GM12878 (cell line): Measurements from ENCODE around the gene SNN. TPM values are rescaled to one million over a fixed set of nuclear protein-coding genes. Genes with fewer than 3 reads are reported as not detected.

Source experiments
- ATF3 ChIP-seq: IDR thresholded peaks from 2 replicates; pipeline ENCODE4 v1.6.1; 2011; ENCODE audit warnings: low read depth, mild to moderate bottlenecking, low read length, moderate library complexity, borderline replicate concordance; ENCODE audit errors: extremely low read depth
- BMI1 ChIP-seq: fragments of 450-650 bp; IDR thresholded peaks from 2 replicates; pipeline ENCODE4 v1.6.1; 2016; ENCODE audit warnings: mild to moderate bottlenecking, moderate library complexity, borderline replicate concordance
- CEBPZ ChIP-seq: fragments of 150-350 bp; IDR thresholded peaks from 2 replicates; pipeline ENCODE4 v1.6.1; 2016; ENCODE audit warnings: low read depth, low read length
- CREB1 ChIP-seq: IDR thresholded peaks from 2 replicates; pipeline ENCODE4 v1.6.1; 2012; ENCODE audit warnings: low read depth, mild to moderate bottlenecking, inconsistent platforms
- DPF2 ChIP-seq: fragments of 450-650 bp; IDR thresholded peaks from 2 replicates; pipeline ENCODE4 v1.6.1; 2017; ENCODE audit warnings: mild to moderate bottlenecking
- EGR1 ChIP-seq, 2 experiments: IDR thresholded peaks; 1 replicate in 1 of 2; 2 replicates in 1 of 2; pipeline ENCODE4 v1.6.1; 2011 to 2012; ENCODE audit warnings: low read depth in 2 of 2, low read length in 2 of 2, borderline replicate concordance in 1 of 2, mild to moderate bottlenecking in 1 of 2, moderate library complexity in 1 of 2
- FOXK2 ChIP-seq: fragments of 450-650 bp; IDR thresholded peaks from 2 replicates; pipeline ENCODE4 v1.6.1; 2017; ENCODE audit warnings: mild to moderate bottlenecking, moderate library complexity
- GATAD2B ChIP-seq: fragments of 450-650 bp; conservative IDR thresholded peaks from 2 replicates; pipeline ENCODE4 v1.6.1; 2017; ENCODE audit warnings: low read depth, mild to moderate bottlenecking, moderate library complexity
- HCFC1 ChIP-seq: fragments of 150-350 bp; IDR thresholded peaks from 2 replicates; pipeline ENCODE4 v1.6.1; 2014; ENCODE audit warnings: low read length
- IRF4 ChIP-seq: IDR thresholded peaks from 2 replicates; pipeline ENCODE4 v1.6.1; 2011; ENCODE audit warnings: low read depth, low read length
- MTA3 ChIP-seq: IDR thresholded peaks from 2 replicates; pipeline ENCODE4 v1.6.1; 2012; ENCODE audit warnings: low read length, inconsistent platforms, borderline replicate concordance
- MYB ChIP-seq: fragments of 150-350 bp; IDR thresholded peaks from 2 replicates; pipeline ENCODE4 v1.6.1; 2014; ENCODE audit warnings: mild to moderate bottlenecking, low read depth, low read length, borderline replicate concordance
- NKRF ChIP-seq: fragments of 450-650 bp; conservative IDR thresholded peaks from 2 replicates; pipeline ENCODE4 v1.6.1; 2017; ENCODE audit warnings: mild to moderate bottlenecking, moderate library complexity
- NR2C2 ChIP-seq: IDR thresholded peaks from 2 replicates; pipeline ENCODE4 v1.6.1; 2011; ENCODE audit warnings: borderline replicate concordance, low read depth; ENCODE audit not compliant: control insufficient read depth, insufficient read length
- RELB ChIP-seq: fragments of 450-650 bp; IDR thresholded peaks from 2 replicates; pipeline ENCODE4 v1.6.1; 2017; ENCODE audit warnings: low read depth, mild to moderate bottlenecking, moderate library complexity
- REST ChIP-seq: IDR thresholded peaks from 2 replicates; pipeline ENCODE4 v1.6.1; 2012; ENCODE audit warnings: mild to moderate bottlenecking, low read depth, low read length
- SIX5 ChIP-seq: IDR thresholded peaks from 2 replicates; pipeline ENCODE4 v1.6.1; 2011; ENCODE audit warnings: mild to moderate bottlenecking, low read depth, low read length, moderate library complexity; ENCODE audit not compliant: severe bottlenecking
- SMARCA5 ChIP-seq: fragments of 450-650 bp; IDR thresholded peaks from 2 replicates; pipeline ENCODE4 v1.6.1; 2017; ENCODE audit warnings: mild to moderate bottlenecking
- SREBF1 ChIP-seq: IDR thresholded peaks from 2 replicates; pipeline ENCODE4 v1.6.1; 2012; ENCODE audit warnings: mild to moderate bottlenecking, low read length
- TBL1XR1 ChIP-seq: IDR thresholded peaks from 2 replicates; pipeline ENCODE4 v1.6.1; 2012; ENCODE audit warnings: low read depth, low read length, improper control_type of control experiment
- ZZZ3 ChIP-seq: IDR thresholded peaks from 2 replicates; pipeline ENCODE4 v1.6.1; 2011; ENCODE audit warnings: low read depth; ENCODE audit not compliant: control insufficient read depth, insufficient read length
- polyA plus RNA-seq, 11 experiments: library from polyadenylated mRNA; depleted of rRNA in 4 of 11; unstranded in 6 of 11; stranded (reverse) in 5 of 11; fragments of >200 nt; fragmentation: Nextera tagmentation in 4 of 11; fragmentation: Illumina TruSeq in 1 of 11; extraction: Ambion mirVana in 4 of 11; extraction: Trizol in 1 of 11; gene quantifications; 1 replicate in 1 of 11; 2 replicates in 10 of 11; pipeline versions ENCODE4 v1.2.1 to v1.2.3, GENCODE V29; 2011 to 2016; ENCODE audit warnings: inconsistent platforms in 2 of 11, missing spikeins in 2 of 11, low read depth in 1 of 11
- total RNA-seq, 4 experiments: library from RNA; depleted of rRNA in 3 of 4; stranded (reverse); fragments of >200 nt in 3 of 4; fragmentation: Illumina TruSeq in 1 of 4; extraction: Trizol in 1 of 4; gene quantifications; 2 replicates each; pipeline versions ENCODE4 v1.2.1 to v1.2.3, GENCODE V29; 2013 to 2021

The SNN gene
- total and polyA plus RNA-seq, 10 of the 15 experiments (the other 5 are each of a cell fraction or from before 2014, with no cell fraction given): 2.2 to 43.4 (median 27.8) TPM

- TF ChIP-seq NKRF: no peak
- TF ChIP-seq RELB: peak; percentile 39; the same call in 1 of the 2 replicates
- no peak for TF ChIP-seq SMARCA5
- no peak for TF ChIP-seq REST
- TF ChIP-seq CEBPZ: no peak
- no peak for TF ChIP-seq EGR1 (IDR thresholded peaks at IDR 0.05; ENCODE audit: borderline replicate concordance in 1 of 2, low read depth in 2 of 2, low read length in 2 of 2)
- TF ChIP-seq ATF3: no peak
- TF ChIP-seq DPF2: 0 out of 2 replicates have a peak, but pooled peaks have one; percentile 34
- no peak for TF ChIP-seq HCFC1
- TF ChIP-seq MTA3: no peak
- TF ChIP-seq IRF4: no peak
- TF ChIP-seq CREB1: no peak
- TF ChIP-seq SIX5: no peak
- TF ChIP-seq ZZZ3: no peak
- no peak for TF ChIP-seq SREBF1
- TF ChIP-seq FOXK2: no peak
- TF ChIP-seq NR2C2: no peak
- TF ChIP-seq TBL1XR1: no peak
- TF ChIP-seq BMI1: no peak
- TF ChIP-seq GATAD2B: 0 out of 2 replicates have a peak, but pooled peaks have one; percentile 18
- no peak for TF ChIP-seq MYB
Observed at GRCh38 chr16:11655655-11656054, 12.6 kb upstream of the SNN start (continued).
